HL-60/S4 treated with phorbol 12-myristate 13-acetate at 8.2 ng/mL for 4 days and 3 days (cell line): ENCODE results near the gene SSPN.

Experiments
- in situ Hi-C: fragments of 300-500 bp; cut with MboI; formaldehyde crosslinking; loops from 2 replicates; pipeline ENCODE4 v1.15.0; 2022; ENCODE audit warnings: low sequenced_read_pairs

The SSPN gene

GRCh38 chr12:26195250-26195640 is at the start of gene SSPN:
Gene SSPN, plus strand, starts transcription at chr12:26195573. Its CDS starts 100 bp downstream, at chr12:26195673.
- in situ Hi-C loops, result no loop called here

- in situ Hi-C loops, result no loop called here
These were observed 47.1 kb upstream of the SSPN start for GRCh38 chr12:26148291-26148690.

GRCh38 chr12:26149968-26150500 is 45.3 kb upstream of the SSPN start:
- in situ Hi-C loops, result no loop called here

- in situ Hi-C loops, result no loop called here
These were observed 44.5 kb upstream of the SSPN start for GRCh38 chr12:26150736-26151450.

- in situ Hi-C loops, result no loop called here
These were observed 42.8 kb upstream of the SSPN start for GRCh38 chr12:26152507-26153102.

GRCh38 chr12:26153421-26154154 is 41.8 kb upstream of the SSPN start:
- in situ Hi-C loops, result no loop called here

GRCh38 chr12:26156201-26156871 is 39.0 kb upstream of the SSPN start:
- in situ Hi-C loops, result no loop called here

GRCh38 chr12:26157001-26157400 is 38.4 kb upstream of the SSPN start:
- in situ Hi-C loops, result no loop called here

- in situ Hi-C loops, result no loop called here
These were observed 37.2 kb upstream of the SSPN start for GRCh38 chr12:26158078-26158764.

GRCh38 chr12:26162174-26162573 is 33.2 kb upstream of the SSPN start:
- in situ Hi-C loops, result no loop called here

GRCh38 chr12:26162905-26163304 is 32.5 kb upstream of the SSPN start:
- in situ Hi-C loops, result no loop called here

GRCh38 chr12:26164118-26164517 is 31.3 kb upstream of the SSPN start:
- in situ Hi-C loops, result no loop called here

GRCh38 chr12:26172013-26172412 is 23.4 kb upstream of the SSPN start:
- in situ Hi-C loops, result no loop called here

GRCh38 chr12:26172539-26172938 is 22.8 kb upstream of the SSPN start:
- in situ Hi-C loops, result no loop called here

GRCh38 chr12:26172946-26173552 is 22.3 kb upstream of the SSPN start:
- in situ Hi-C loops, result no loop called here

GRCh38 chr12:26176725-26177124 is 18.6 kb upstream of the SSPN start:
- in situ Hi-C loops, result no loop called here

GRCh38 chr12:26177283-26177682 is 18.1 kb upstream of the SSPN start:
- in situ Hi-C loops, result no loop called here

- in situ Hi-C loops, result no loop called here
These were observed 15.5 kb upstream of the SSPN start for GRCh38 chr12:26179826-26180225.

- in situ Hi-C loops, result no loop called here
These were observed 13.0 kb upstream of the SSPN start for GRCh38 chr12:26182377-26182776.
